ENCODE results near the gene NOPCHAP1.
"Not testable (repeated sequence)": the region's sequence is repeated elsewhere in the genome, so short reads cannot be mapped to it uniquely, and the experiment has no call there.

NOPCHAP1 gene, protein sequence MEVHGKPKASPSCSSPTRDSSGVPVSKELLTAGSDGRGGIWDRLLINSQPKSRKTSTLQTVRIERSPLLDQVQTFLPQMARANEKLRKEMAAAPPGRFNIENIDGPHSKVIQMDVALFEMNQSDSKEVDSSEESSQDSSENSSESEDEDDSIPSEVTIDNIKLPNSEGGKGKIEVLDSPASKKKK

GRCh38 chr12:104986022-104986941, at the start of gene NOPCHAP1:
NOPCHAP1 (plus strand) TSS chr12:104986316; CDS start chr12:104986353, 37 bp downstream.
- DNase-seq (ENCODE audit: low read depth in 2 of 3, low spot score in 1 of 3), result peak; percentile 70 to 86 (median 82)

GRCh38 chr12:104938371-104938770, 47.7 kb upstream of the NOPCHAP1 start:
- DNase-seq (ENCODE audit: low read depth in 2 of 3, low spot score in 1 of 3), result no peak

- no peak for DNase-seq (ENCODE audit: low read depth in 2 of 3, low spot score in 1 of 3)
Measured at GRCh38 chr12:104939089-104939488, 47.0 kb upstream of the NOPCHAP1 start.

- no peak for DNase-seq (ENCODE audit: low read depth in 2 of 3, low spot score in 1 of 3)
Measured at GRCh38 chr12:104941454-104941853, 44.7 kb upstream of the NOPCHAP1 start.

- no peak for DNase-seq (ENCODE audit: low read depth in 2 of 3, low spot score in 1 of 3)
Measured at GRCh38 chr12:104942075-104942474, 44.0 kb upstream of the NOPCHAP1 start.

- DNase-seq (ENCODE audit: low read depth in 2 of 3, low spot score in 1 of 3), result not testable (repeated sequence)
Measured at GRCh38 chr12:104943401-104943800, 42.7 kb upstream of the NOPCHAP1 start.

- DNase-seq (ENCODE audit: low read depth in 2 of 3, low spot score in 1 of 3), result no peak
Measured at GRCh38 chr12:104944252-104944651, 41.9 kb upstream of the NOPCHAP1 start.

- not testable (repeated sequence) for DNase-seq (ENCODE audit: low read depth in 2 of 3, low spot score in 1 of 3)
Measured at GRCh38 chr12:104948716-104949115, 37.4 kb upstream of the NOPCHAP1 start.

- DNase-seq (ENCODE audit: low read depth in 2 of 3, low spot score in 1 of 3), result no peak
Measured at GRCh38 chr12:104951759-104952509, 34.2 kb upstream of the NOPCHAP1 start.

- DNase-seq (ENCODE audit: low read depth in 2 of 3, low spot score in 1 of 3), result no peak
Measured at GRCh38 chr12:104952816-104953215, 33.3 kb upstream of the NOPCHAP1 start.

DNA sequence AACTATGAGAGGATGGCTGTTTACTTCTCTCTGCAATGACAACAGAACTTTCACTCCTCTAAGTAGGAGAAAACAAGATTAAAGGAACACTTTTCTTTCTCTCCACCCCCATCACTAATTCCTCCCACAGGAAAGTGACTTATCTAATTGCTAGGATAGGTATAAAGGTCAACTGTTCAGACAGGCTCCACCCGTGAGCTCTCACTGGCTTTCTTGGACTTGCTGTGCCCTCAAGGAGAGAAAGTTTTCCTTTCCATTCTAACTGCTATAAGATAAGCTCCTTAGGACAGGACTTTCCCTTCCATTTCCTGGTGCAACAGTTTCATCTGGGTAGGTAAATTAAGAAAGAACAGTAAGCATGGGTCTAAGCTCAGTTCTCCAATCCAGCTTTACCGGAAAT, 32.8 kb upstream of the NOPCHAP1 start:
- DNase-seq (ENCODE audit: low read depth in 2 of 3, low spot score in 1 of 3), result no peak

DNA sequence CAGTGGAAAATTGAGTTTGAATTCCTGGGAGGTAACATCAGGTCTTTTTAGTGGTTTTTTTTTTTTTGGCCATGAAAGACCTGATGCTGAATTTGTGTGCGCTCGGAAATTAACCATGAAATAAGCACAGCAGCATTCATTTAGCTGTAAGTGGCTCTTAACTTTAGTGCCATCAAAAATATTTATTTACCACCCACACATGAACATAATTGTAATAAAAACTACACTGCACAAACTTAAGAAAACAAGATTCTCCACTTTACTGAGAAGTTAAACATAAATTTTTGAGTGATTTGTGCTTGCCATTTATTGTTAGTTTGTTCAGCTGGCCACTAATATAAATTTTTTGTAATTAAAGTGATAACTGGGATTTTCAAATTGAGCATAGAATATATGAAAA, 30.4 kb upstream of the NOPCHAP1 start:
- no peak for DNase-seq (ENCODE audit: low read depth in 2 of 3, low spot score in 1 of 3)

- DNase-seq (ENCODE audit: low read depth in 2 of 3, low spot score in 1 of 3), result no peak
Measured at GRCh38 chr12:104956870-104957718, 29.0 kb upstream of the NOPCHAP1 start.

DNA sequence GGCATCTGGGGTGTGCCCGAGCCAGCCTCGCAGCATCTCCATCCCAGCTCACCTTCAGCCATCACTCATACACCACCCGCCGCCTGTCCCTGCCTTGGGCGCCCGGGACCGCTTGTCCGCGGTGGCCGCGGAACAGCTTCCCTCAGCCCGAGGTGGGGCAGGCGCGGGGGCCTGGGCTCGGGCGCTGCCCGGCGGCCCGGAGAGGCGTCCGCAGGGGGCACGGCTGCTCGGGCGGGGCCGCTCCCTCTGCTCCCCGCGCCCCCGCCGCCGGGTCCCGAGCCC, 28.5 kb upstream of the NOPCHAP1 start:
- peak in 1 of 3 donors; percentile 4 for DNase-seq (ENCODE audit: low read depth in 2 of 3, low spot score in 1 of 3)

DNA sequence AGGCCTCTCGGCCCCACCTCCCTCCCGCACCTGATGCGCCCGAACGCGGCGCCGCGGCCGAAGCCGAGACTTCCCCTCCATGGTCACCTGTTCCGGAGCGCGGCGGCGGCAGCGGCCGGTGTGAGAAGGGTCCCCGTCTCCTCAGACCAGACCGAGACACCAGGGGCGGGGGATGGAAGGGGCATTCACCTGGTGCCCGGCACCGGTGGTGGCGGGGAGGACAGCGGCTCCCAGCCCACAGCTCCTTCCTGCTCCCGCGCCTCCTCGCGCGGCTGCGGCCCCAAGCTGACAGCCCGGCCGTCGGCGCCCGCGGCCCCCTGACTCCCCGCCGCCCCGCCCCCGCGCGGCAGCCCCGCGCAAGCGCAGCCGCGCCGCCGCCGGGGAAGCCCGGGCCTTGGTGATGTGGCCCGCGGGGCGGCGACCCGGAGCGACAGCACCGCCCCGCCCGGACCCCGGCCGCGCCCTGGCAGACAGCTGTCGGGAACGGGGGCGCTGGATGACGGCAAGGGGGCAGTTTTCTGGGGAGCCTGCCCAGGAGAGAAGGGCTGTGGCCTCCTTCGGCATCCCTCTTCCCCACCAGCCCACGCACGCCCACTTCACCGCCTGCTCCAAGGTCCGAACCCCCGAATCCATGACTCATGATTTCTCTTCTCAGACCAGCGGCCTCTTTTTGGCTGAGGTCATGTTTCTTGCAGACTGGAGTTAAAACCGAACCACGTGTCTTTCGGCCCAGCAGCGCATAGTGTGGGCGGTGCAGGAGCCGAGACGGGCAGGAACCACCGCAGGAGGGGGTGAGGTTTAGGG, 27.9 kb upstream of the NOPCHAP1 start, which contains the start of gene SLC41A2:
Gene SLC41A2, minus strand, starts transcription at position 290 of the 804 bp plus-strand sequence. CDS start 29,763 bp downstream, outside the sequence.
- peak; percentile 50 to 70 (median 65) for DNase-seq (ENCODE audit: low read depth in 2 of 3, low spot score in 1 of 3)

DNA sequence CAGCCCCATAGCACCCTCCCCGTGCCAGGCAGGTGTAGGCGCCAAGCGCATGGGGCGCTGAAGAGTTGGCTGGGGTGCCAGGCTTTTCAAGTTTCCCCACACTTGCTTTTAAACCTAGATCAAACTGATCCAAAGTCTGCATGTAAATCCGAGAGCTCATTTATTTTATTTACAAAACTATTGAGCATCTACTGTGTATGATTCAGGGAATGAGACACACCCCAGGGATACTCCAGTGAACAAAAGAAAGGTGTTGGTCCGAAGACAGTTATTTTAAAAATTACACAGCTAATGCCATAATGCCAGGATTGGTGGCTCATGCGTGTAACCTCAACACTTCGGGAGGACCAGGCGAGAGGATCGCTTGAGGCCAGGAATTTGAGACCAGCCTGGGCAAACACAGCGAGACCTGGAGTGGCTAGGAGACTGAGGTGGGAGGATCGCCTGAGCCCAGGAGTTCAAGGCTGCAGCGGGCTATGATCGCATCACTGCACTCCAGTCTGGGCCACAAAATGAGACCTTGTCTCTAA, 27.2 kb upstream of the NOPCHAP1 start:
- DNase-seq (ENCODE audit: low read depth in 2 of 3, low spot score in 1 of 3), result no peak

GRCh38 chr12:104959335-104959841, 26.7 kb upstream of the NOPCHAP1 start:
- no peak for DNase-seq (ENCODE audit: low read depth in 2 of 3, low spot score in 1 of 3)

GRCh38 chr12:104960464-104960863, 25.7 kb upstream of the NOPCHAP1 start:
- no peak for DNase-seq (ENCODE audit: low read depth in 2 of 3, low spot score in 1 of 3)

- DNase-seq (ENCODE audit: low read depth in 2 of 3, low spot score in 1 of 3), result no peak
Measured at GRCh38 chr12:104963757-104964156, 22.4 kb upstream of the NOPCHAP1 start.

Measured in stimulated activated CD4-positive, alpha-beta T cell treated with anti-CD3 and anti-CD28 coated beads, Interleukin-12 subunit alpha, Interleukin-12 subunit beta, amount 100 ng/mL, for 48 hours (primary cell).